ENCODE measurements around the gene TYW5. TPM values are rescaled to one million over a fixed set of nuclear protein-coding genes. Genes with fewer than 3 reads are reported as not detected.
A peak's percentile ranks its signal among the peaks of the same experiment; 100 is the strongest.
"Not testable (repeated sequence)": the region's sequence is repeated elsewhere in the genome, so short reads cannot be mapped to it uniquely, and the experiment has no call there.

Gene TYW5
- total RNA-seq, 2 donors from 2014 or later = 8.3 to 13.7 TPM

DNA sequence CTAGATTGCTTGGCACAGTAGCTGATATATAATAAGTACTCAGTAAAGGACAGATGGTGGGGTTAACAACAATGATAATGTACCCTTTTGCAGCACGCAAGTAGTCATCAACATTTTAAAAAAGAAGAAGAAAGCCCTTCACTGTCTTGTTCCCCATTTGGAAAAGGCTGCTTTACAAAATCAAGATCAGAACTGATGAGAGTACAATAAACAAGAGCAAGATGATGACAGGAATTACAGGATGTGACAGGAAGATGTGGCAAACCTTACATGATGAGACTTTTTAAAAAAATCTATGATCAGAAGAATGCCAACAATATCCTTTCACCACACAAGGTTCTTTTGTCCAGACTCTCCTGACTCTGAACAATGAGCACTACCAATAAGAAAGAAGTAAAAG, 9.1 kb downstream of the TYW5 start:
- Mint-ChIP-seq H3K27ac (no peak overlapping the region), H3K36me3 (peaks cover 0 to 7% of the 10 kb centered on the region in 2 donors), H3K9me3 (no peaks in the 10 kb centered on the region)
- DNase-seq (ENCODE audit: low spot score in 2 of 2) (no peak), ATAC-seq (no peak)

DNA sequence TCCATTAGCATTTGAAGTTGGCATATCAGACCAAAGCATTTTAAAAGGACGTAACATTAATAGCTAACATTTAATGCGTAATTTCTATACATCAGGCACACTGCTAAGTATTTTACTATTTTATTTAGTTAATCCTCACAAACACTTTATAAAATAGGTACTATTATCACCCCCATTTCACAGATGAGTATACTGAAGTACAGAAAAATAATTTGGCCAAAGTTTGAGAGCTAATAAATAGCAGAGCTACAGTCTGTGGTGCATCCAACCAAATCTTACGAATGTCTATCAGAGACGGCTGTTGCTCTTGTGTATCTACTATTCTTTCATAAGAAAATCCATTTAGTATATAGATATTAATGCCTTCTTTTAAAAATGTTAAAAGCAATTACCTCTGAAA, 11.9 kb downstream of the TYW5 start:
- no peaks in the 10 kb centered on the region for H3K36me3 Mint-ChIP-seq
- no peak overlapping the region for H3K27ac Mint-ChIP-seq

DNA sequence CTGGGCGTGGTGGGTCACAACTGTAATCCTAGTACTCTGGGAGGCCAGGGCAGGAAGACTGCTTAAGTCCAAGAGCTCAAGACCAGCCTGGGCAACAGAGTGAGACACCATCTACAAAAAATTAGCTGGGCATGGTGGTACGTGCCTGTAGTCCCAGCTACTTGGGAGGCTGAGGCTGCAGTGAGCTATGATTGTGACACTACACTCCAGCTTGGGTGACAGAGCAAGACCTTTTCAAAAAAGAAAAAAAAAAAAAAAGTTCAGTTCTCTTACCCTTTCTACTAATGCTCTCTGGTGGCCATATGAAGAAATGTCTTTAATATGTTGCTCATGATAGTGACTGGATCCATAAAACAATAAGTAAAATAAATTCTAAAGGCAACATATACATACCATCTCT, 14.9 kb downstream of the TYW5 start:
- Mint-ChIP-seq H3K36me3 (no peaks in the 10 kb centered on the region), H3K27ac (no peak overlapping the region), H3K9me3 (no peaks in the 10 kb centered on the region)
- DNase-seq (ENCODE audit: low spot score in 2 of 2) (no peak), ATAC-seq (peak; percentile 39 to 50)

More for the DNA sequence above, 11.9 kb downstream of the TYW5 start:
- DNase-seq (ENCODE audit: low spot score in 2 of 2) = no peak
- no peak for ATAC-seq
- no peaks in the 10 kb centered on the region for H3K9me3 Mint-ChIP-seq

DNA sequence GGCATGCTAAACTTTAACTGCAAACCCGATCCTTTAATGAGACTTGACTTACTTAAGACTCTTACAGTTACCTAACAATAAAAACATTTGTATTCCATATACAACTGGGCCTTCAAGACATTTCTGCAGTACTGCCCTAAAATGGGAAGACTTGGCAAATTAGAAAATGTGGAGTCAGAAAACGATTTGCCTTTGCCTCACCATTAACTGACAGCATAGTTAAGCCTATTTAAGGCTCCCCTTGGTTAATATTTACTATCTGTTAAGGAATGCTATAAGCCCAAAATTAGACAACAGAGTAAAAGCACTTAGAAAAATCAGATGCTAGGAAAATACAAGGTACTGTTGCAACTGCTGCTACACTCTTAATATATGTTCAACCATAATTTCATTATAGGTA, 18.7 kb downstream of the TYW5 start:
- Mint-ChIP-seq H3K36me3 (peaks cover 0 to 6% of the 10 kb centered on the region in 2 donors), H3K27ac (peak overlapping the region in 1 of 2 donors; percentile 29), H3K9me3 (no peaks in the 10 kb centered on the region)
- ATAC-seq = no peak
- DNase-seq (ENCODE audit: low spot score in 2 of 2) = no peak

DNA sequence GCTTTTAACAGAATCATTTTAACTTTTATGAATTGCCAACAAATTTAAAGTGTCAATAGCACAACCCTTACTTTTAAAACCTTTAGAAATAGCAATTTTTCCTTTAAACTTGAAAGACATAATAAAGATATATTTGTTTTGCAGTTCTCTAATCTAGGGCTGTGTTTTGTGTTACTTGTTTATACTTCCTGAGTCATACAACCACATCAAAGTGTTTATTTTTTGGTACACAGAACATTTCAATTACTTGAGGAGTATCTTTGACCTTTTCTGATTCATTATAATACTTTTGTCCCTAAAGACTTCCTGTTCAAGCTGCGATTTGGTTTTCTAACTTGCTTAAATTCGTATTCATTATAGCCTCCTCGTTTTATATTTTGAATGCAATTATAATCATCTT, 21.8 kb downstream of the TYW5 start:
- ATAC-seq (no peak), DNase-seq (ENCODE audit: low spot score in 2 of 2) (no peak)
- Mint-ChIP-seq H3K27ac (no peak overlapping the region), H3K9me3 (no peaks in the 10 kb centered on the region), H3K36me3 (peaks cover 0 to 6% of the 10 kb centered on the region in 2 donors)

DNA sequence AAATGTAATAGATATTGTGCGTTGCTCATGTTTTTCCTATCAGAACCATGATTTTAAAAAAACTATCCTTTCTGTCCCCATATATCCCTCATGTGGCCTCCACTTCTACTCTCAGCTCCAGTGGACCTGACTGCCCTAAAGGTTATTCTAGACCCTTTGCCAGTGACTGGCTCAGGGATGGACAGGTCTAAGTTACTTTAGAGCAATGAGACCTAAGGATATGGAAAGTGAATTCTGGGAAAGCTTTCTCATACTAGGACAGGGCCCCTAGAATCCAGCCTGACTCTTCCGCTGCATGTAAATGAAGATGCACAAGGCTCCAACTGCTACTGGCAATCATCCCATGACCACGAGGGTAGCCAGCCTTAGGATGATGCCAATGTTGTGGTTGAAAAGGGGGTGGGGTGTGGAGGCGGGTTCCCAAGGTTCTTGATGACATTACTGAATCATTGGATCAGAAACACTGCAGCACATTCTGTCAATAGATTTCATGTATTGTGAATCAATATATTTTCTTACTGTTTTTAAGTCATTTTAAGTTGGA, 22.9 kb downstream of the TYW5 start:
- Mint-ChIP-seq H3K27ac (peak overlapping the region in 1 of 2 donors; percentile 29), H3K36me3 (peaks cover 0 to 6% of the 10 kb centered on the region in 2 donors), H3K9me3 (no peaks in the 10 kb centered on the region)
- DNase-seq (ENCODE audit: low spot score in 2 of 2) = no peak
- ATAC-seq = no peak

DNA sequence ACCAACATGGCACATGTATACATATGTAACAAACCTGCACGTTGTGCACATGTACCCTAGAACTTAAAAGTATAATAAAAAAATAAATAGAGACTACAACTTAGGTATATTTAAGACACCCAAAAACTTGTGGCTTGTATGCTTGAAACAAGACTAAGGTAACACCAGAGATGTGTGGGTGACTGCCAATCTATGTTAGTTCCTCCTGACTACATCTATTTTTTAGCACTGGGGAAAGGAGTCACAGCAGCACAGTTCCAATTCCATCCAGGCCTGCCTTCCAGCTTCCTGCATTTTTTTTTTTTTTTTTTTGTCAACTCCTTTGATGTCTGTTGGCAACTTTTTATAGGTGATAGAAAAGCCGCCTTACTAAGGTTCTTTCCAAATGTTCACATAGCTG, 26.0 kb downstream of the TYW5 start:
- Mint-ChIP-seq H3K36me3 (peaks cover 0 to 16% of the 10 kb centered on the region in 2 donors), H3K27ac (no peak overlapping the region), H3K9me3 (no peaks in the 10 kb centered on the region)
- DNase-seq (ENCODE audit: low spot score in 2 of 2) (no peak), ATAC-seq (no peak)

DNA sequence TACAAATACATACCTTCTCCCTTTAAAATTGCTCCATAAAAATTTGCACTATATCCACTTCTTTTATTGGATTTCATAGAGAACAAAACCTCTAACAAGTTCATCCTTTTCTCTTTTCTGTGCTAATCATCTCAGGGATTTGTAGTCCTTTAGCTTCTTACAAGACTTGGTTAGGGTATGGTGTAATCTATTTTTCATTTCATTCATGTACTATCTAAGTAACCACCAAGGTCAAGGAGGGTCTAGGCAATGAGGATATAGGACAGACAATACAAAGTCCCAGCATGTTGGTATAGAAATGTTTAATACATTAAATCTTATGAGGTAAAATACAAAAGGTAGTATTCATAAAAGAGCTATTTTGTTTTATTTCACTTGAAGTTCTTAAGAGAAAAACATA, 26.7 kb downstream of the TYW5 start:
- DNase-seq (ENCODE audit: low spot score in 2 of 2) = no peak
- Mint-ChIP-seq H3K36me3 (peaks cover 0 to 16% of the 10 kb centered on the region in 2 donors), H3K9me3 (no peaks in the 10 kb centered on the region), H3K27ac (no peak overlapping the region)
- ATAC-seq = no peak

DNA sequence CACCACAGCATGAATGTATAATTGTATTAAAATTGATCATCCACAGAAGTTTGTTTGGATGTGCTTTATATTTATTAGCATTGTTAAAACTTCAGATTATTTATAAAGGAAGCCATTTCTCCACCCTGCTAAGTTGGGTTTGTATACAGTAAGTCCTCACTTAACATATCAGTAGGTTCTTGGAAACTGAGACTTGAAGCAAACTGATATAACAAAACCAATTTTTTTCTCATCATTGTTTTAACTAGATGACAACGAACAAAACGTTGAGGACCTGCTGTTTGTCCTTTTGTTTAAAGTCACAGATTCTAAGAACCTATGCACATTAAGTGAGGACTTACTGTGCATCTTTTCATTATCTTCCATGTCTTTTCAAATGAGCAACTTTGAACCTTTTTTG, 27.1 kb downstream of the TYW5 start:
- no peaks in the 10 kb centered on the region for H3K9me3 Mint-ChIP-seq
- ATAC-seq (no peak), DNase-seq (ENCODE audit: low spot score in 2 of 2) (no peak)
- H3K36me3 Mint-ChIP-seq = peaks cover 0 to 16% of the 10 kb centered on the region in 2 donors
- H3K27ac Mint-ChIP-seq = no peak overlapping the region

DNA sequence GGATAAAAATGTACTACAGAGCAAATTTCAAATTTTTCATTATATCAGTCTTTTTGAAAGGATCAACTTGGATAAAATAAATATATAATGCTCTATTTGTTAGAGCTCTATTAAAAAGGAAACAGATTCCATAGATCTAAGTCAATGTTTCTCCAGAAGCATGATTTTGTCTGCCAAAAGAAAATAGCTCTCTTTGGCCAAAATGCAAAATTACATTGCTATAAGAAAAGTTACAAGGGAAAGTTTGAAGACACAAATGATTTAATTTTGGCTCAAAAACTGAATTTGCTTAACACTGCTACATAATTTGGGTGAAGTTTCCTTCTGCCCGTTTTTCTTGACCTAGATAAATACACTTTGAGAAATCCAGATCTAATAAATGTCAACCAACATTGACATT, 28.5 kb downstream of the TYW5 start:
- Mint-ChIP-seq H3K9me3 (no peaks in the 10 kb centered on the region), H3K36me3 (peaks cover 0 to 23% of the 10 kb centered on the region in 2 donors), H3K27ac (no peak overlapping the region)
- DNase-seq (ENCODE audit: low spot score in 2 of 2) = no peak
- no peak for ATAC-seq

DNA sequence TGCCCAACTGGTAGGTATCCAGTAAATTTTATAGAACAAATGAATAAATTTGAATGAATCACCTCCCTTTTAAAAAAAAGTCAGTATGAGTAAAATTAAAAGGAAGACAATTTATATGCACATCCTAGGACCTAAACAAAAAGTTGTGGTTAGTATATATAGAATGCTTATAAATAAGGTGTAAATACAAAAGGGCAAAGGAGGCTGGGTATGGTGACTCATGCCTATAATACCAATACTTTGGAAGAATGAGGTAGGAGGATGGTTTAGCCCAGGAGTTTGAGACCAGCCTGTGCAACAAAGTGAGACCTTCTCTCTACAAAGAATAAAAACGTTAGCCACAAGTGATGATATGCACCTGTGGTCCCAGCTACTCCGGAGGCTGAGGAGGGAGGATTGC, 31.4 kb downstream of the TYW5 start:
- Mint-ChIP-seq H3K9me3 (no peaks in the 10 kb centered on the region), H3K27ac (no peak overlapping the region), H3K36me3 (peaks cover 0 to 29% of the 10 kb centered on the region in 2 donors)
- DNase-seq (ENCODE audit: low spot score in 2 of 2) = no peak
- peak in 1 of 2 donors; percentile 22 for ATAC-seq

DNA sequence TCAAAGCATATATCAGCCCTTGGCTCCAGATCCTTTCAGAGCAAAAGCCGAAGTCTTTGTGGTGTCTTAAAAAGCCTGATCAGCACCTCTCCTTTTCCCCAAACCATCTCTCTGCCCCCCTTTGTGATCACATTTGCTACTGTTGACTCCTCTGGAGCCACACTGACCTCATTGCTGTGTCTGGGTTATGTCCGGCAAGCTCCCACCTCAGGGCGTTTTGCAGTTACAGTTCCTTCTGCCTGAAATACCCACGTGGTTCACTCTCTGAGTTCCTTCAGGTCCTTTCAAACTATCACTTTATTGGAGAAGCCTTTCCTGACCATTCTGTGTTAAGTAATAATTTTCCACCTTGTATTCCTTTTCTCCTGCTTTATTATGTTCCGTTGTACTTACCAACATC, 32.4 kb downstream of the TYW5 start:
- Mint-ChIP-seq H3K9me3 (no peaks in the 10 kb centered on the region), H3K36me3 (peaks cover 0 to 37% of the 10 kb centered on the region in 2 donors), H3K27ac (peak overlapping the region in 1 of 2 donors; percentile 44)
- DNase-seq (ENCODE audit: low spot score in 2 of 2) = no peak
- ATAC-seq = no peak

DNA sequence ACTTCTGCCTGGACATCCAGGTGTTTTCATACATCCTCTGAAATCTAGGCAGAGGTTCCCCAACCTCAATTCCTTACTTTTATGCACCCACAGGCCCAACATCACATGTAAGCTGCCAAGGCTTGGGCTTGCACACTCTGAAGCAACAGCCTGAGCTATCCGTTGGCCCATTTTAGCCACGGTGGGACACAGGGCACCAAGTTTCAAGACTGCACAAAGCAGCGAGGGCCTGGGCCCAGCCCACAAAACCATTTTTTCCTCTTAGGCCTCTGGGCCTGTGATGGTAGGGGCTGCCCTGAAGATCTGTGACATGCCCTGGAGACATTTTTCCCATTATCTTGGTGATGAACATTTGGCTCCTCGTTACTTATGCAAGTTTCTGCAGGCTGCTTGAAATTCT, 38.3 kb downstream of the TYW5 start:
- peaks cover 0 to 8% of the 10 kb centered on the region in 2 donors for H3K9me3 Mint-ChIP-seq
- no peak for ATAC-seq
- H3K36me3 Mint-ChIP-seq = peaks cover 30 to 60% of the 10 kb centered on the region in 2 donors
- DNase-seq (ENCODE audit: low spot score in 2 of 2) = no peak
- H3K27ac Mint-ChIP-seq = no peak overlapping the region

DNA sequence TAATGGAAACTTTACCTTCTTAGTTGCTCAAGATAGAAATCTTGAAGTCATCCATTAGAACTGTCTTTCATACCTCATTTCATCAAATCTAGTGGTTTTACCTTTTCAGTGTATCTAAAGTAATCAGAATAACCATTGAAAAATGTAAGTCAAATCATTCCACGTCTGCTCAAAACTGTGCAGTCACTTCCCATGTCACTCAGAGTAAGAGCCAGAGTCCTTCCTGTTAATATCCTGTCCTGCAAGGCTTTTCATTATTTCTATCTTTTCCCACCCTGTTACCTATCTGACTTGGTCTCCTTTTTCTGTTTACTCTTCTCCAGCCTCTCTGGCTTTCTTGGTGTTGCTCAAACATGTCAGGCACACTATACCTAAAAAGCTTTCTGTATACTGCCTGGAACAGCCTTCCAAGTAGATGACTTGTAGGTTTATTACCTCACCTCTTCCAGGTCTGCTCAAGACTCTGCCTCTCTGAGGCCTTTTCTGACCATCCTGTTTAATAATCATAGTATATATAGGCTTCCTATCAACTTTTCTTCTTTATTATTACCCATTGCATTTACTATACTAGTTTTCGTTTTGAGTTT, 40.8 kb downstream of the TYW5 start:
- DNase-seq (ENCODE audit: low spot score in 2 of 2) = no peak
- no peak for ATAC-seq
- peak overlapping the region in 1 of 2 donors; percentile 16 for H3K27ac Mint-ChIP-seq
- peaks cover 0 to 8% of the 10 kb centered on the region in 2 donors for H3K9me3 Mint-ChIP-seq
- peaks cover 44 to 62% of the 10 kb centered on the region in 2 donors for H3K36me3 Mint-ChIP-seq

DNA sequence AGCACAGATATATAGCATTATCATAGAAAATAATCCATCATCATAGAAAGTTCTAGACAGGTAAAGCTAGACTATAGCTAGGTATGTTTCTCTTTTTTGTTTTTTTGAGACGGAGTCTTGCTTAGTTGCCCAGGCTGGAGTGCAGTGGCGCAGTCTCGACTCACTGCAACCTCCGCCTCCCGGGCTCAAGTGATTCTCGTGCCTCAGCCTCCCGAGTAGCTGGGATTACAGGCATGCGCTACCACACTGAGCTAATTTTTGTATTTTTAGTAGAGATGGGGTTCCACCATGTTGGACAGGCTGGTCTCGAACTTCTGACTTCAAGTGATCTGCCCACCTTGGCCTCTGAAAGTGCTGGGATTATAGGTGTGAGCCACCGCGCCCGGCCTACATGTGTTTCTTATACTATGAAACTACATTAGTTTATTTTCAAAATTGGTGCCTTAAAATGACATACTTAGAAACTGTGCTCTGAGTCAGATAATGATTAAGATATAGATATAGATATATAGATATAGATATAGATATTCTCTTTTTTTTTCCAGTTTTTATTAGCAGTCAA, 42.7 kb downstream of the TYW5 start:
- DNase-seq (ENCODE audit: low spot score in 2 of 2); ATAC-seq; H3K9me3 Mint-ChIP-seq; H3K27ac Mint-ChIP-seq: not testable (repeated sequence)
- peaks cover 44 to 48% of the 10 kb centered on the region in 2 donors for H3K36me3 Mint-ChIP-seq

DNA sequence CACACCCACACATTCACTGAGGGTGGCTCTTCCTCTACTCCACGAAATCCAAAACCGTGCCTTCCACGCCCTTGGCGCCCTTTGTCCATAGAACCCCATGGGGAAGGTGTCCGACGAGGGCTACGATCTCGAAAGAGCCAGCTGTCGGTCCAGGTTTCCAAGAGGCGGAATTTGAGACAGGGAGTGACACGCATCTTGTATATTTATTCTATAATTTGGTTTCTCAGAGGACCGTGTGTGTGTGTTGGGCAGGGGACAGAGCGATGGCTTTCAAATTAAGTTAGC, 43.5 kb downstream of the TYW5 start:
- peak overlapping the region; percentile 89 to 96 for H3K27ac Mint-ChIP-seq
- H3K9me3 Mint-ChIP-seq = peaks cover 0 to 4% of the 10 kb centered on the region in 2 donors
- no peak for DNase-seq (ENCODE audit: low spot score in 2 of 2)
- no peak for ATAC-seq
- H3K36me3 Mint-ChIP-seq = peaks cover 37 to 39% of the 10 kb centered on the region in 2 donors

DNA sequence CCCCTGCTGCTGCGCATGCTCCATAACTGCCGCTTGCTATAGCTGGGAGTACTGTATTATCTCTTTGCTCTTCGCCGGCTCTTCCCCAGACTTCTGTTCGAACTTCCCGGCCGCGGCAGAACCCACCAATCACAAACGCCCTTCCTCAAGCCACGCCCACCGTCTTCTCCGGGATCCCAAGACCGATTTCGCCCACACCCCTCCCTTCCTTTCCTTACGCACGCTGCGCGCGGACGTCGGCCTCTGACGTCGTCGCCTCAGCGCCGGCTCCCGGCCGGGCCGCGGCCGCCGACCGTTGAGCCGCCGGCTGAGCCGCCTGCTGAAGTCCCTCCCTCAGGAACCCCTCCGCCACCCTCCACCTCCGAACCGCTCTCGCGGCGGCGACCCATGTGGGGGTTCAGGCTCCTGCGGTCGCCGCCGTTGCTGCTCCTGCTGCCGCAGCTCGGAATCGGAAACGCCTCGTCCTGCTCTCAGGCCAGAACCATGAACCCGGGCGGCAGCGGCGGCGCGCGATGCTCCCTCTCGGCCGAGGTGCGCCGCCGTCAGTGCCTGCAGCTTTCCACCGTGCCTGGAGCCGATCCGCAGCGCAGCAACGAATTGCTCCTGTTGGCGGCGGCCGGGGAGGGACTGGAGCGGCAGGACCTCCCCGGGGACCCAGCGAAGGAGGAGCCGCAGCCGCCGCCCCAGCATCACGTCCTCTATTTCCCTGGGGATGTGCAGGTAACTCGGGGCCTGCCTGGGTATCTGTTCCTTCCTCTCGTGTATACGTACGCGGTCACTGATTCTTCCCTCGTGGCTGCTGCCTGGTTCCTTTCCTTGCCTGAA, 44.0 kb downstream of the TYW5 start, which contains the start of gene C2orf69:
C2orf69 (plus strand) TSS at position 242 of the 825 bp plus-strand sequence; CDS start at position 388, 146 bp downstream.
- ATAC-seq = peak; percentile 91 to 92
- DNase-seq (ENCODE audit: low spot score in 2 of 2) = peak; percentile 91 to 97
- Mint-ChIP-seq H3K9me3 (peaks cover 0 to 2% of the 10 kb centered on the region in 2 donors), H3K36me3 (peaks cover 31 to 34% of the 10 kb centered on the region in 2 donors), H3K27ac (peak within 1 kb of the TSS; percentile 89 to 96)

All from activated naive CD4-positive, alpha-beta T cell treated with anti-CD3 and anti-CD28 coated beads, Interleukin-2, amount 50 U/mL, for 72 hours (primary cell).